Gastrocnemius medialis (tissue), 4 donors: ENCODE data around the gene ASRGL1. TPM values are rescaled to one million over a fixed set of nuclear protein-coding genes. Genes with fewer than 3 reads are reported as not detected.

ENCODE experiments used
- ATAC-seq, 2 donors: fragments of 150-250 bp; one replicate each; pipeline ENCODE4 v1.9.1; 2016
- DNase-seq, 2 donors: peaks; one replicate each; pipeline ENCODE4 v3.0.0-alpha.2; 2019
- H3K27ac ChIP-seq, 4 donors: fragments of 200-600 bp; sonication (generic); 1 replicate in 1 of 4; 2 replicates in 3 of 4; pipeline ENCODE4 v1.5.1; 2016 to 2018; ENCODE audit warnings: mild to moderate bottlenecking in 2 of 4, moderate library complexity in 1 of 4
- H3K27me3 ChIP-seq, 3 donors: fragments of 200-600 bp; sonication (generic) in 2 of 3; 1 replicate in 1 of 3; 2 replicates in 2 of 3; pipeline versions ENCODE4 v1.5.1 to v1.6.0; 2016 to 2019; ENCODE audit warnings: mild to moderate bottlenecking in 1 of 3, moderate library complexity in 1 of 3
- H3K36me3 ChIP-seq, 2 donors: fragments of 200-600 bp; sonication (generic) in 1 of 2; one replicate each; pipeline ENCODE4 v1.5.1; 2017 to 2018
- H3K4me1 ChIP-seq, 2 donors: fragments of 200-600 bp; sonication (generic) in 1 of 2; one replicate each; pipeline ENCODE4 v1.5.1; 2016 to 2017; ENCODE audit warnings: mild to moderate bottlenecking in 2 of 2
- H3K4me3 ChIP-seq, 4 donors: fragments of 200-600 bp; sonication (generic) in 3 of 4; 1 replicate in 1 of 4; 2 replicates in 3 of 4; pipeline ENCODE4 v1.5.1; 2016 to 2019; ENCODE audit warnings: mild to moderate bottlenecking in 2 of 4
- H3K9me3 ChIP-seq, 3 donors: fragments of 200-600 bp; sonication (generic) in 2 of 3; 1 replicate in 1 of 3; 2 replicates in 2 of 3; pipeline ENCODE4 v1.5.1; 2016 to 2019
- POLR2A ChIP-seq, 2 donors: fragments of 450-650 bp; IDR thresholded peaks; one replicate each; pipeline ENCODE4 v1.6.1; 2017; ENCODE audit warnings: antibody characterized with exemption in 2 of 2, mild to moderate bottlenecking in 2 of 2, moderate library complexity in 2 of 2
- in situ Hi-C, 4 donors: fragments of 200-750 bp; cut with MboI; loops; one replicate each; pipeline versions ENCODE4 v1.15.0 to v1.8.0; 2017; ENCODE audit warnings: low sequenced_read_pairs in 4 of 4
- intact Hi-C: fragments of 100-400 bp; cut with DNase I; formaldehyde crosslinking; loops from one replicate; pipeline ENCODE4 v1.15.1; 2023; ENCODE audit warnings: low total_unique reads
- total RNA-seq, 4 donors: library from RNA; depleted of rRNA; stranded (reverse); fragments of >200 nt; gene quantifications; one replicate each; pipeline versions ENCODE4 v1.1.0 to v1.2.3, GENCODE V29; 2016
- TF ChIP-seq, protein P1 (sequence below), 5 experiments: fragments of 450-650 bp in 3 of 5; fragments of 200-600 bp in 2 of 5; sonication (generic) in 2 of 5; IDR thresholded peaks in 4 of 5; conservative IDR thresholded peaks in 1 of 5; 1 replicate in 4 of 5; 2 replicates in 1 of 5; pipeline ENCODE4 v1.5.1; 2016 to 2019; ENCODE audit warnings: antibody characterized with exemption in 5 of 5, mild to moderate bottlenecking in 3 of 5, moderate library complexity in 3 of 5

Gene ASRGL1
- total RNA-seq: 10 to 100 TPM in 2 of 4 donors, 1 to 10 TPM in 2; 6.4 to 24.6 (median 8.7) TPM

GRCh38 chr11:62337303-62338181 is at the start of gene ASRGL1:
Gene ASRGL1 (plus strand): TSS chr11:62337448. CDS start chr11:62337978, 530 bp downstream.
- Histone ChIP-seq H3K4me1 (peaks cover 0 to 14% of the 10 kb centered on the region in 2 donors), H3K4me3 (peak within 1 kb of the TSS; percentile 68 to 94 (median 75)), H3K27me3 (peaks cover 0 to 3% (median 0%) of the 10 kb centered on the region in 3 donors), H3K36me3 (no peaks in the 10 kb centered on the region), H3K27ac (peak within 1 kb of the TSS; percentile 42 to 66 (median 48)), H3K9me3 (no peaks in the 10 kb centered on the region)
- intact Hi-C loops (no loop called here), in situ Hi-C loops (no loop called here)
- ATAC-seq (peak; percentile 79 to 92), DNase-seq (peak; percentile 75 to 85)
- peak; percentile 39 to 51 for TF ChIP-seq POLR2A (IDR thresholded peaks at IDR 0.05)
- TF ChIP-seq, protein P1, sequence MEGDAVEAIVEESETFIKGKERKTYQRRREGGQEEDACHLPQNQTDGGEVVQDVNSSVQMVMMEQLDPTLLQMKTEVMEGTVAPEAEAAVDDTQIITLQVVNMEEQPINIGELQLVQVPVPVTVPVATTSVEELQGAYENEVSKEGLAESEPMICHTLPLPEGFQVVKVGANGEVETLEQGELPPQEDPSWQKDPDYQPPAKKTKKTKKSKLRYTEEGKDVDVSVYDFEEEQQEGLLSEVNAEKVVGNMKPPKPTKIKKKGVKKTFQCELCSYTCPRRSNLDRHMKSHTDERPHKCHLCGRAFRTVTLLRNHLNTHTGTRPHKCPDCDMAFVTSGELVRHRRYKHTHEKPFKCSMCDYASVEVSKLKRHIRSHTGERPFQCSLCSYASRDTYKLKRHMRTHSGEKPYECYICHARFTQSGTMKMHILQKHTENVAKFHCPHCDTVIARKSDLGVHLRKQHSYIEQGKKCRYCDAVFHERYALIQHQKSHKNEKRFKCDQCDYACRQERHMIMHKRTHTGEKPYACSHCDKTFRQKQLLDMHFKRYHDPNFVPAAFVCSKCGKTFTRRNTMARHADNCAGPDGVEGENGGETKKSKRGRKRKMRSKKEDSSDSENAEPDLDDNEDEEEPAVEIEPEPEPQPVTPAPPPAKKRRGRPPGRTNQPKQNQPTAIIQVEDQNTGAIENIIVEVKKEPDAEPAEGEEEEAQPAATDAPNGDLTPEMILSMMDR (IDR thresholded peaks at IDR 0.05 in 4 of 5, conservative IDR thresholded peaks at IDR 0.05 in 1 of 5): no peak

GRCh38 chr11:62295504-62295903 is 41.7 kb upstream of the ASRGL1 start:
- H3K27ac ChIP-seq: no peak overlapping the region
- in situ Hi-C loops: no loop called here
- H3K27me3 ChIP-seq: peaks cover 0 to 3% (median 0%) of the 10 kb centered on the region in 3 donors
- no peak for TF ChIP-seq POLR2A (IDR thresholded peaks at IDR 0.05)
- TF ChIP-seq, protein P1 (IDR thresholded peaks at IDR 0.05 in 4 of 5, conservative IDR thresholded peaks at IDR 0.05 in 1 of 5): no peak
- H3K4me3 ChIP-seq: no peak overlapping the region
- H3K4me1 ChIP-seq: no peaks in the 10 kb centered on the region
- no peak for DNase-seq
- no peak for ATAC-seq
- H3K36me3 ChIP-seq: no peaks in the 10 kb centered on the region
- intact Hi-C loops: no loop called here
- H3K9me3 ChIP-seq: no peaks in the 10 kb centered on the region

DNA sequence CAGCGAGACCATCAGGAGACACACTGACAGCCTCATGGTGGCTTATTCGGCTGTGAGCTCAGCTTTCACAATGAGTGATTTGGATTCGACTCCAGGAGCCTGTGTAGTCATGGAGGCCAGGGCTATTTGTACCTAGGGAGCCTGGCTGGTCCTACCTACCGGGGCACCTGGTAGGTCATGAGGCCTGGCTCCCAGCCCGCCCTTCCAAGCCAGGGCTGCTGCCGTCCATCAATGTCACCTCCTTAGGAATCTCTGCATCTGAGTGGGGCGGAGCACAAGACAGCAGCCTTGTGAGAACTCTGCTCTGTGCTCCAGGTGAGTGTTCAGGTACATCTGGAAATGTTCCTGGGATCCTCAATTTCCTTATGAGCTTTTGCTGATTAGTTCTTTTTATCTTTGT is 38.3 kb upstream of the ASRGL1 start, which contains the start of gene SCGB1D4:
TSS of gene SCGB1D4 (minus strand) at position 101 of the 400 bp plus-strand sequence. CDS start at position 36, 65 bp downstream.
- TF ChIP-seq, protein P1 (IDR thresholded peaks at IDR 0.05 in 4 of 5, conservative IDR thresholded peaks at IDR 0.05 in 1 of 5): no peak
- TF ChIP-seq POLR2A (IDR thresholded peaks at IDR 0.05): no peak
- H3K27me3 ChIP-seq: peaks cover 0 to 3% (median 0%) of the 10 kb centered on the region in 3 donors
- DNase-seq (no peak), ATAC-seq (no peak)
- no peak within 1 kb of the TSS for H3K4me3 ChIP-seq
- intact Hi-C loops (no loop called here), in situ Hi-C loops (no loop called here)
- H3K27ac ChIP-seq: no peak within 1 kb of the TSS
- no peaks in the 10 kb centered on the region for H3K9me3 ChIP-seq
- no peaks in the 10 kb centered on the region for H3K36me3 ChIP-seq
- no peaks in the 10 kb centered on the region for H3K4me1 ChIP-seq

DNA sequence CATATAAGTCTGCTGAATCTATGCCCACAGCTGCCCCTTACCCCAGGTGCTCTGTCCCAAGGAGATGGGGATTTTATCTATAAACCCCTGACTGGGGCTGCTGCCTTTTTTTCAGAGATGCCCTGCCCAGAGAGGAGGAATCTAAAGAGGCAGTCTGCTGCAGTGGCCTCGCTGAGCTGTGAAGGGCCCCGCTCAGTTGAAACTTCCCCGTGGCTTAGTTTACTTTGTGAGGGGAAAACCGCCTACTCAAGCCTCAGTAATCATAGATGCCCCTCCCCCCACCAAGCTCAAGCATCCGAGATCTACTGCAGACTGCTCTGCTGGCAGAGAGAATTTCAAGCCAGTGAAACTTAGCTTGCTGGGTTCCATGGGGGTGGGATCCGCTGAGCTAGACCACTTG is 31.0 kb upstream of the ASRGL1 start:
- Histone ChIP-seq H3K4me3 (no peak overlapping the region), H3K9me3 (peaks cover 0 to 5% (median 0%) of the 10 kb centered on the region in 3 donors), H3K4me1 (no peaks in the 10 kb centered on the region), H3K27me3 (peaks cover 0 to 13% (median 10%) of the 10 kb centered on the region in 3 donors), H3K27ac (no peak overlapping the region), H3K36me3 (no peaks in the 10 kb centered on the region)
- TF ChIP-seq, protein P1 (IDR thresholded peaks at IDR 0.05 in 4 of 5, conservative IDR thresholded peaks at IDR 0.05 in 1 of 5): no peak
- no peak for TF ChIP-seq POLR2A (IDR thresholded peaks at IDR 0.05)
- DNase-seq (no peak), ATAC-seq (no peak)
- in situ Hi-C loops: loop anchor here in 1 of 4 donors (25.0 kb wide), 1 partner anchor 519 kb away; the partner anchor contains the start of genes FEN1 and TMEM258
- intact Hi-C loops: no loop called here
